T47D (cell line): ENCODE measurements around the gene ABHD10.

Experiments
- DNase-seq, 2 experiments: peaks; one replicate each; pipeline versions ENCODE4 v3.0.0 to v3.0.0-alpha.2; 2011 to 2012; ENCODE audit warnings: low read depth in 1 of 2, low spot score in 1 of 2
- JUND ChIP-seq: IDR thresholded peaks from 2 replicates; pipeline ENCODE4 v1.6.1; 2012; ENCODE audit warnings: low read depth
- in situ Hi-C: cut with HindIII; loops from 2 replicates; pipeline ENCODE4 v1.10.0; 2016; ENCODE audit warnings: low sequenced_read_pairs, low pct_unique_long_range_greater_than_20kb

ABHD10 gene

GRCh38 chr3:111999484-112000324 lies 20.9 kb downstream of the ABHD10 start:
- in situ Hi-C loops: no loop called here
- no peak for TF ChIP-seq JUND
- DNase-seq: no peak

DNA sequence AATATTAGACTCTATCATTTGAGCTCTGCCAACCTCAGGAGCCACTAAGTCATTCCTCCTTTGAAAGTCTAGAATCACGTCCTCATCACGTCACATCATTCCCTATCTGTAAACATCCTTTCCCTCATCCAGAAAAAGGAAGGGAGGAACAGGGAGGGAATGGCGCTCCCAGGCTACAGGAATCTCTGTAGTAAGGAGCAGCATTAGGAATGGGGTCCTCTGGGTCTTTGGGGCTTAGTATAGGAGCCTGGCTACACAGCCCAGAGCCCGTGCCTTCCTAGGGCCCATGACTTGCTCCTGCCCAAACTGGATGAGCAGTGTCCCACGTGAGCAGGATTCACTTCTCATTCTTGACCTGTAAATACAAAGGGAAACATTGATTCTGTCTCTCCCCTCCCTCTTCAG lies 21.5 kb downstream of the ABHD10 start:
- in situ Hi-C loops: no loop called here
- no peak for DNase-seq
- TF ChIP-seq JUND: no peak

DNA sequence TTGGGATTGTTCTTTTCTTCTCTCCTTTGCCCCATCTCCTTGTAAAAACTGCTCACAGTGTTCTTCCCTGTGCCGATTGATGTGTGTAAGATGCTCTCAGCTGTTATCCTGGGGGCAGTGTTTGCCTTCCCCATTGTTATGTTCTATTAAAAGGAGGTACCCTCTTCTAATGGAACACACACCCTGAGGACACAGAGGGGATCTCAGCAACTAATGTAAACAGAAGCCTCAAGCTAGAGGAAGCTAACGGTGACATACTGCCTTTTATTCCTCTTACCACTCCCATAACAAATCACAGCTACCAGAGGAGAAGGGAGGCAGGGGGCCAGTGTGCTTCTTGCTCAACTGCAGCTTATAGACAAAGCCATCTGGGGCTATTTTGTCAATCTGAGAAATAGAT lies 22.1 kb downstream of the ABHD10 start:
- no peak for TF ChIP-seq JUND
- in situ Hi-C loops: no loop called here
- DNase-seq: no peak

DNA sequence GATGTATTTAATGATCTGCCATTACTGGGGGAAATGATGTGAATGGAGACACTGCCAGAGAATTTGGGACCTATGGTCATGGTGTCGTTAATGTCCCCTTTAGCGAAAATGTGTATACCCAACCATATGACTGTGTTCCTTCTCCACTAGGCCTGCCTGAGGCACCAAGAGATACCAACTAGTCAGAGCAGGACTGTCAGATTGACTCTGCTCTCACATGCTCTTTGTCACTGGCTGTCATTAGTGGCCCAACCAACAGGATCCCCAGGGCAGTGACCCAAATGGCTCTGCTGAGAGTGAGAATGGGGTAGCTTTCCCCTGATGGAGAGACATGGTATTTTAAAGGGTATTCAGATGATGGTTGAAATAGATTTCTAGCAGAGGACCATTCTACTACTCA lies 22.7 kb downstream of the ABHD10 start:
- TF ChIP-seq JUND: no peak
- DNase-seq: no peak

DNA sequence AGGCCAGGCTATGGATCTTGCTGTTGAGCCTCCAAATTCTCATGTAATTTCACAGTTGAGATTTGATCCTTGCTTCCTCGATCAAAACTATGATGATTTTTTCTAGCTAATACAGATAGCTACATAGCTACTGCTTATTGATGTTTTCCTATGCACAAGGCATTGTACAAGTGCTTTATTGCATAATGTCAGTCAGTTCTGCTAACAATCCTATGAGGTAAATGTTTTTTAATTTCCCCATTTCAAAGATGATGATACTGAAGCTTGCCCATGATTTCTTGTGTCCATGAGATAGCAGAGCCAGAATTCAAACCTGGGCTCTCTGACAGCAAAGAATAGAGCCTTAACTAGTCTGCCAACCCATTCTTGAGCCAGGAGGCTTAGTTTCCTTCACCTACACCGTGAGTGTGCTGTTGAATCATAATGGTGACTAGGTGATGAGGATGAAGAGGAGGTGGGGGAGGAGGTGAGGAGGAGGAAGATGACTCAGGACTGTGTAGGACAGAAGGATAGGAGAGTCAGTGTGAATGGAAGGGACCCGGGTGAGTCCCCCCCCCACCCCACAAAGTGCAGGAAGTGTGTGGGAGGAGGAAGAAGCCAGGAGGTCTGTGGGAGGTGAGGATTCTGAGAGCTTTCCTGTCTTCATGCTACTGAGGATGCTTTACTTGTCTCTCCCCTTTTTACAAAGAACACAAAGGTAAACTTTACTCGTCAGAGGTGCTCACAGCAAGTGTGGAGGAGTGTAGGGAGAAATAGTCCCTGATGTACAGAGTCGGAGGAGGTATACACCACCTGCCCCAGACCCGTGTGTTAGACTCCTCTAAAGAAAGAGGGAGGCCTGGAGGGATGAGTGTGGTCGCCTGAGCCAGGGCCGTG lies 23.5 kb downstream of the ABHD10 start:
- in situ Hi-C loops: no loop called here
- DNase-seq: no peak
- TF ChIP-seq JUND: no peak

More for the DNA sequence above, 22.7 kb downstream of the ABHD10 start:
- in situ Hi-C loops: no loop called here

DNA sequence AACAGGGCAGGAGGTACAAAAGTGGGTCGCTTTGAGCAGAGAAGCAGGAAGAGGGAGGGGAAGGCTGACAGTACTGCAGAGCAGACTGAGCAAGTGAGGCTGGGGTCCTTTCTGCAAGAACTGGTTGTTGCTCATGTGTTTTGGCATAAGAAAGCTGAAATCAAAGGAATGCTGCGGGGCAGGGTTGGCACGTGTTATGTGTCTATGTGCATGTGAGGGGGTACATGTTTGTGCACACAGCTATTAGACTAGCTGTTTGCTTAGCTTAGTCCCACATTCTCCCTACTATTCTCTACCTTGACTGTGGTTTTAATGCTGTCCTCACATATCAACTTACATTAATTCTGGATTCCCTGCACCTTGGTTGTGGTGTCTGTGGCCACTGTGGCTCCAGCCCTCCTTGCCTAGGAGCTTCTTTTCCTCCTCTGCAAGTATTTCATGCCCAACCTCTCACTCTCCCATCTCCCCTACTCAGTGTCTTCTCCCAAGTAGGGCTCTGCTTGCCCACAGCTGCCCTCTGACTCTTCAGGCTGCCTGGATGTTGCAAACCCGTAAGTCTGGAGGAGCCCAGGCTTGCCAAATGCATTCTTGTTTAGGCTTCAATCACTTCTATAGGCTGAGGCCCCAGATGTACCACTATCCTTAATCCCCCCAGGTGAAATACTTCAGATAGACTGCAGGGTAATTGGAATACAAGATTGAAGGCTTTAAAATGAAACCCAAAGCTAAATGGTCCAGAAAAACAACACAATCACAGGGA lies 24.7 kb downstream of the ABHD10 start:
- in situ Hi-C loops: no loop called here
- TF ChIP-seq JUND: no peak
- DNase-seq: peak in 1 of 2 experiments; percentile 6

GRCh38 chr3:112004187-112004586 lies 25.4 kb downstream of the ABHD10 start:
- DNase-seq: no peak
- in situ Hi-C loops: no loop called here
- no peak for TF ChIP-seq JUND

- no peak for TF ChIP-seq JUND
- in situ Hi-C loops: no loop called here
- DNase-seq: no peak
Measured at GRCh38 chr3:112004669-112005068, 25.8 kb downstream of the ABHD10 start.

- no peak for TF ChIP-seq JUND
- DNase-seq: no peak
- in situ Hi-C loops: no loop called here
Measured at GRCh38 chr3:112005091-112005672, 26.4 kb downstream of the ABHD10 start.

GRCh38 chr3:112007633-112008032 lies 28.8 kb downstream of the ABHD10 start:
- no peak for DNase-seq
- TF ChIP-seq JUND: no peak
- in situ Hi-C loops: no loop called here

DNA sequence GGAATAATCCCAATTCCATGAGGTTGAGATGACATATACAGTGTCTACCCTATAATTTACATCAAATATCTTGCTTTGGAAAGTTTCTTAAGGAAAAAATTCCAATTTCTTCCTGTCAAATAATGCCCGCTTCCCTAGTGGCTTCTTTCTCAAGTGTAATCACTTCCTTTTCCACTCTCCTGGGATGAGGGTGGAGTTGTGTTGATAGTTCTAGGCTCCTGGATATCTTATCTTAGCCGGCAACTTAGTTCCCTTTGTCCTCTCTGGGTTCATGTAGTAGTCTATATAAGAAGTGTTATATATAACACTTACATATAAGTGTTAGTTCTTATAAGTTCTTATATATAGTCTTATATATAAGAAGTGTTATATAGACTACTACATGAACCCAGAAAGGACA lies 30.8 kb downstream of the ABHD10 start:
- in situ Hi-C loops: no loop called here
- no peak for TF ChIP-seq JUND

GRCh38 chr3:112010636-112011035 lies 31.8 kb downstream of the ABHD10 start:
- in situ Hi-C loops: no loop called here
- no peak for DNase-seq
- TF ChIP-seq JUND: no peak

More for the DNA sequence above, 30.8 kb downstream of the ABHD10 start:
- no peak for DNase-seq
